Endothelial cell of umbilical vein (primary cell): Measurements from ENCODE around the gene AP5S1. TPM values are rescaled to one million over a fixed set of nuclear protein-coding genes. Genes with fewer than 3 reads are reported as not detected.

Experiments used
- BruUV-seq: library from RNA; stranded (reverse); fragments of 400-500 nt; replicated peaks from 2 replicates; lab custom pipeline; 2021; lab: Mats Ljungman, UMichigan
- CTCF ChIA-PET: fragments of 300-600, 350-600 bp; sonication (Branson Sonifier 250); formaldehyde crosslinking; loops from one replicate; lab custom pipeline; 2021; ENCODE audit warnings: antibody characterized with exemption, inconsistent platforms; lab: Charles Lee
- POLR2A ChIA-PET: fragments of 300-600, 350-600 bp; sonication (Branson Sonifier 250); formaldehyde crosslinking; loops from one replicate; lab custom pipeline; 2021; ENCODE audit warnings: antibody characterized with exemption, inconsistent platforms; lab: Charles Lee
- DNase-seq: peaks from one replicate; pipeline ENCODE4 v3.0.0-alpha.2; 2011; ENCODE audit warnings: low read depth, low spot score
- FAIRE-seq: peaks from 2 replicates; lab custom pipeline; 2011; peaks lifted over from hg19 to GRCh38; lab: Jason Lieb, UNC
- H2AFZ ChIP-seq: 2 replicates; pipeline ENCODE4 v1.6.0; 2012; ENCODE audit warnings: low read depth, low read length, control low read depth, inconsistent platforms
- H3K27ac ChIP-seq: 2 replicates; pipeline ENCODE4 v1.5.1; 2011; ENCODE audit warnings: low read depth, mild to moderate bottlenecking, control low read depth, low read length, moderate library complexity; ENCODE audit not compliant: insufficient read depth
- H3K27me3 ChIP-seq, 2 experiments: 2 replicates each; pipeline versions ENCODE4 v1.6.0 to v1.6.1; 2011; ENCODE audit warnings: low read length in 2 of 2, mixed read lengths in 1 of 2; ENCODE audit not compliant: control insufficient read depth in 2 of 2, insufficient read depth in 2 of 2
- H3K36me3 ChIP-seq, 2 experiments: 2 replicates in 1 of 2; 3 replicates in 1 of 2; pipeline ENCODE4 v1.5.1; 2011; ENCODE audit warnings: low read length in 2 of 2, mild to moderate bottlenecking in 1 of 2, moderate library complexity in 1 of 2; ENCODE audit not compliant: control insufficient read depth in 2 of 2, insufficient read depth in 2 of 2; ENCODE audit errors: extremely low read depth in 1 of 2
- H3K4me1 ChIP-seq: 3 replicates; pipeline ENCODE4 v1.5.1; 2011; ENCODE audit warnings: mild to moderate bottlenecking, low read length; ENCODE audit not compliant: control insufficient read depth, insufficient read depth; ENCODE audit errors: extremely low read depth
- H3K4me2 ChIP-seq: 2 replicates; pipeline ENCODE4 v1.6.1; 2011; ENCODE audit warnings: low read length, control low read depth, mixed read lengths; ENCODE audit not compliant: insufficient read depth
- H3K4me3 ChIP-seq, 3 experiments: fragments of 200-600 bp in 1 of 3; sonication (generic), shearing (Covaris generic) in 1 of 3; replicated peaks in 1 of 3; 2 replicates each; pipeline ENCODE4 v1.5.1; 2011 to 2016; ENCODE audit warnings: control low read depth in 3 of 3, low read length in 3 of 3, mild to moderate bottlenecking in 2 of 3, inconsistent platforms in 1 of 3, low read depth in 1 of 3, moderate library complexity in 1 of 3; ENCODE audit not compliant: insufficient read depth in 1 of 3
- H3K79me2 ChIP-seq: 2 replicates; pipeline ENCODE4 v1.6.0; 2012; ENCODE audit warnings: low read length, inconsistent platforms; ENCODE audit not compliant: control insufficient read depth, insufficient read depth
- H3K9ac ChIP-seq: replicated peaks from 2 replicates; pipeline ENCODE3; 2011; ENCODE audit warnings: low read length, control low read depth; ENCODE audit not compliant: insufficient read depth; ENCODE audit errors: extremely low read depth
- H3K9me1 ChIP-seq: replicated peaks from 3 replicates; pipeline ENCODE4 v1.6.0; 2011; ENCODE audit warnings: mild to moderate bottlenecking, low read length; ENCODE audit not compliant: control insufficient read depth, insufficient read depth; ENCODE audit errors: extremely low read depth
- H3K9me3 ChIP-seq: replicated peaks from 2 replicates; pipeline ENCODE4 v1.5.1; 2012; ENCODE audit warnings: low read length, inconsistent platforms; ENCODE audit not compliant: control insufficient read depth, insufficient read depth
- H4K20me1 ChIP-seq: replicated peaks from 2 replicates; pipeline ENCODE3; 2011; ENCODE audit warnings: mild to moderate bottlenecking, low read length; ENCODE audit not compliant: control insufficient read depth, insufficient read depth; ENCODE audit errors: extremely low read depth
- CTCF ChIP-seq, 2 donors: IDR thresholded peaks; 1 replicate in 1 of 2; 2 replicates in 1 of 2; pipeline ENCODE4 v1.5.1; 2011; ENCODE audit warnings: low read length in 2 of 2, mild to moderate bottlenecking in 2 of 2, moderate library complexity in 2 of 2, control low read depth in 1 of 2, inconsistent platforms in 1 of 2, low read depth in 1 of 2; ENCODE audit not compliant: insufficient read depth in 1 of 2; ENCODE audit errors: extremely low read depth in 1 of 2
- EZH2 ChIP-seq: IDR thresholded peaks from 2 replicates; pipeline ENCODE4 v1.6.1; 2012; ENCODE audit warnings: borderline replicate concordance, low read depth, mild to moderate bottlenecking, moderate library complexity, low read length, inconsistent platforms; ENCODE audit not compliant: severe bottlenecking
- FOS ChIP-seq: IDR thresholded peaks from 2 replicates; pipeline ENCODE4 v1.6.1; 2011; ENCODE audit warnings: mild to moderate bottlenecking, low read length, moderate library complexity, borderline replicate concordance; ENCODE audit not compliant: insufficient read depth
- GATA2 ChIP-seq: IDR thresholded peaks from 2 replicates; pipeline ENCODE4 v1.7.0; 2011; ENCODE audit warnings: low read depth, mild to moderate bottlenecking, moderate library complexity, mixed read lengths, low read length; ENCODE audit not compliant: insufficient read length, insufficient read depth
- JUN ChIP-seq: IDR thresholded peaks from 2 replicates; pipeline ENCODE4 v1.6.1; 2011; ENCODE audit warnings: borderline replicate concordance, low read depth; ENCODE audit not compliant: insufficient read length, insufficient read depth
- MAX ChIP-seq: IDR thresholded peaks from 2 replicates; pipeline ENCODE4 v1.6.1; 2011; ENCODE audit not compliant: insufficient read depth, insufficient read length
- MYC ChIP-seq: IDR thresholded peaks from one replicate; pipeline ENCODE4 v1.6.1; 2011; ENCODE audit warnings: mild to moderate bottlenecking, low read depth, low read length
- POLR2A ChIP-seq: IDR thresholded peaks from 2 replicates; pipeline ENCODE4 v1.6.1; 2012; ENCODE audit warnings: low read depth, mild to moderate bottlenecking, control low read depth, low read length
- POLR2AphosphoS5 ChIP-seq: IDR thresholded peaks from 2 replicates; pipeline ENCODE4 v1.6.1; 2012; ENCODE audit warnings: low read depth, mild to moderate bottlenecking, control low read depth, low read length, moderate library complexity; ENCODE audit not compliant: insufficient read depth
- dilution Hi-C: fragments of 300-500 bp; cut with MboI; formaldehyde crosslinking; loops from one replicate; pipeline ENCODE4 v1.15.0; 2019; ENCODE audit warnings: low sequenced_read_pairs; ENCODE audit not compliant: extremely low pct_ligation_motif_present
- intact Hi-C: fragments of 100-400 bp; cut with micrococcal nuclease; formaldehyde crosslinking; loops from one replicate; pipeline ENCODE4 v1.10.0; 2022
- polyA plus RNA-seq, 4 experiments: library from polyadenylated mRNA; depleted of rRNA in 3 of 4; stranded (reverse) in 3 of 4; unstranded in 1 of 4; fragments of >200 nt; gene quantifications; 2 replicates each; pipeline versions ENCODE4 v1.2.1 to v1.2.3, GENCODE V29; 2011 to 2012; ENCODE audit warnings: missing spikeins in 1 of 4
- total RNA-seq: library from RNA; stranded (reverse); gene quantifications from 2 replicates; pipeline ENCODE4 v1.2.3, GENCODE V29; 2021

Gene AP5S1
- total and polyA plus RNA-seq, 2 donors (not counting 3 experiments of a cell fraction or from before 2014, with no cell fraction given) = 15.7 to 22.0 TPM

DNA sequence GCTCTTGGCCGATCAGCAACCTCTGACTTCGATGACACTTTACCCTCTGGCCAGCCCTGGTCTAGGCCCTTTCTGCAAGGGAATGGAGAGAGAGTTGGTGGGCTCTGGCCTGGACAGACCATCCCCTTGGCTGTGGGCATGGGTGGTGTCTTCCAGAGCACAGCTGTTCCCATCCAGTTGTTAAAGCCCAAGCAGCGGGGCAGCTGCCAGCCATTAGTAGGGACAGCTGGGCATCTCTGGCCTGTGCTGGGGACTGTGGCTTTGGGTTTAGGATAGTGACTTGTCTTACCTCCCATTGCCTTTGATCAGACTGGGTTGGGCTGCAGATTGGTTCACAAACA lies 21.5 kb upstream of the AP5S1 start:
- dilution Hi-C loops (no loop called here), intact Hi-C loops (no loop called here)
- Histone ChIP-seq H3K4me3 (no peak overlapping the region), H3K9me1 (no peaks in the 10 kb centered on the region), H3K79me2 (peaks cover 25% of the 10 kb centered on the region), H2AFZ (no peak overlapping the region), H3K36me3 (peaks cover 0 to 23% of the 10 kb centered on the region in 2 experiments), H4K20me1 (no peaks in the 10 kb centered on the region), H3K4me1 (peaks cover 20% of the 10 kb centered on the region), H3K4me2 (no peak overlapping the region), H3K27ac (no peak overlapping the region), H3K9me3 (no peaks in the 10 kb centered on the region), H3K27me3 (no peaks in the 10 kb centered on the region), H3K9ac (no peak overlapping the region)
- POLR2A ChIA-PET = no interaction called here
- TF ChIP-seq EZH2 = no peak
- TF ChIP-seq GATA2 = no peak
- TF ChIP-seq CTCF (IDR thresholded peaks at IDR 0.05; ENCODE audit: extremely low read depth in 1 of 2, insufficient read depth in 1 of 2, low read depth in 1 of 2, low read length in 2 of 2) = no peak
- TF ChIP-seq MAX = no peak
- TF ChIP-seq FOS = no peak
- no peak for TF ChIP-seq MYC
- TF ChIP-seq POLR2A = no peak
- no peak for TF ChIP-seq JUN
- TF ChIP-seq POLR2AphosphoS5 = no peak
- FAIRE-seq (no peak), DNase-seq (no peak)
- BruUV-seq = no TSS peak
- CTCF ChIA-PET = interaction anchor here (1.6 kb wide), 1 partner anchor 19 kb away, joined by 6 read pairs; no protein-coding TSS in a partner anchor
